HG03280 (cell line): ENCODE measurements around the gene SYT14.
A peak's percentile ranks its signal among the peaks of the same experiment; 100 is the strongest.
"Not testable (repeated sequence)": the region's sequence is repeated elsewhere in the genome, so short reads cannot be mapped to it uniquely, and the experiment has no call there.

Experiments used
- ATAC-seq: cut with Tn5 transposase; IDR thresholded peaks from one replicate; pipeline ENCODE4 v1.9.1; 2021; ENCODE audit warnings: mild to moderate bottlenecking, moderate library complexity; ENCODE audit not compliant: unreplicated experiment

Gene SYT14

GRCh38 chr1:210112906-210113305 is 174.9 kb downstream of the SYT14 start:
- ATAC-seq, result not testable (repeated sequence)

DNA sequence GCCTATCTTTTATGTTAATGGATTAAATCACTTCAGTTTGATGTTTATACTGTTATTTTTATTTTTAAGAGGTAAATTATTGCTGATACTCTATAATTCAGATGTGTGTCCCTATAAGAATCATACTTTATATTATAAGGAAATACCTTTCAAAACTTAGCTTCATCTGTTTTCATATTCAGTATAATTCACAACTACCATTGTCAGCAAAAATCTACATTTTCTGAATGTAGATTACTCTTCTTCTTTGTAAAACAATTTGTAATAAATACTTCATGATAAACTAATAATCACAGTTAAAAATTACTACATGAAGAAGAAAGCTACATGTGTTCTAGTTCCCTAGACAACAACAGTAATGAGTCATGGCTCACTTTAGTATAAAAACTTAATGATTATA is 179.2 kb downstream of the SYT14 start:
- ATAC-seq, result no peak

DNA sequence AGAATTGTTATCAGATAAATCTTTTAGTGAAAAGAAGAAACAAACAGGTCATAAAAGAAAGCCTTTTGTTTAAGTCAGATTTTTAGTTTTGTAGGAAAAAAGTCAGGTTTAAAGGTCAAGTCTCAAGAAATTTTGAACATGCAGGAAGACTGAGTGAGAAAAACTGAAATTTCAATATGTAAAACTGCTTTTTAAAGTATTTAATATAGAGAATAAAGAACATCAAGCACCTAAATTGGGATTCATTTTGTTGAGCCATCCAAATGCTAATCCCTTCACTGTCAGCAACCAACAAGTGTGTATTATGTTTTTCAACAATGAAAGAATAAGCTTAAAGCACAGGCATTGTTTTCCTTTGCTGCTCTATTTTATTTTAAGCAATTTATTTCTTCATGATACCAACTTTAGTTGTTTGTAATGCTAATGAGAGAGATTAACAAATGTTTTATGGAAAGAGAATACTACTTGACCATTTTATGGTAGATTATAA is 179.7 kb downstream of the SYT14 start:
- ATAC-seq, result no peak

DNA sequence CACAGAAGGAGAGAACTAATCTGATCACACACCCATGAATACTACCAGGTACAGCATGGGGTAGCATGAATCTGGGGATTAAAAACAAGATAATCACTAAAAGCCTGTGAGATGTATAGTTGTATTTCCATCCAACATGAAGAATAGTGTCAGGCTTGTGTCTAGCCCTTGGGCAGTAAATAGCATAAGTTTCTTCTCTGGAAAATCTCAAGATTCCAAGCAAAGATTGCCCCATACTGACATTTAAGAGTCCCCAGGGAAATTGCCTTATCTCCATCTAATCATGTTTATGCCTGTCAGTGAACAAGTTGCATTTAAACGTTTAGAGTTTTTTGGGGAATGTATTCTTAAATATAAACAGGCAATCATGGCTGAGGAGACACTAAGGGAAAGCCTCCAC is 185.4 kb downstream of the SYT14 start:
- no peak for ATAC-seq

DNA sequence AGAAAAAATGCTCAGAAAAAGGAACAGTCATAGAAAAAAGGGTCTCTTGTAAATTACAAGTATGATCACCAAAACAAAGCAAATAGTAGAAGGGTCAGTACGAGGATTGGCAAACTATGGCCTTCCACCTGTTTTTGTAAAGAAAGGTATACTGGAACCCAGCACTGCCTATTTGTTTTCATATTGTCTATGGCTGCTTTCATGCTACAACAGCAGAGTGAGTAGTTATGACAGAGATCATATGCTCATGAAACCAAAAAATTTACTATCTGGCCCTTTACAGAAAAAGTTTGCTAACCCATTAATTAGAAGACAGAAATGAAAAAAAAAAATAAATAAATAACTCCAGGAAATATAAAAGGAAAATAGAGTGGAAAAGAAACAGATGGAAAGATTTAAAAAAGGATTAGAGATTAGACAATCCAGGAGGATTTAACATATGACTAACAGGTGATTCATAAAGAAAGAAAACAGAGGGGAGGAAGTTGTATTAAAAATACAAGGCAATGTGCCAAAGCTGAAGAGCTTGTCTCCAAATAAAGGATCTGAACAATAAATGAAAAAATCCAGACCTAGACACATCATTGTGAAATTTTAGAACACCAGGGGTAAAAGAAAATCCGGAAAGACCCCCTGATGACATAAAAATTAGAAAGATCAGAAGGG is 186.0 kb downstream of the SYT14 start:
- ATAC-seq, result no peak

- ATAC-seq, result no peak
Observed at GRCh38 chr1:210124736-210125135, 186.7 kb downstream of the SYT14 start.

DNA sequence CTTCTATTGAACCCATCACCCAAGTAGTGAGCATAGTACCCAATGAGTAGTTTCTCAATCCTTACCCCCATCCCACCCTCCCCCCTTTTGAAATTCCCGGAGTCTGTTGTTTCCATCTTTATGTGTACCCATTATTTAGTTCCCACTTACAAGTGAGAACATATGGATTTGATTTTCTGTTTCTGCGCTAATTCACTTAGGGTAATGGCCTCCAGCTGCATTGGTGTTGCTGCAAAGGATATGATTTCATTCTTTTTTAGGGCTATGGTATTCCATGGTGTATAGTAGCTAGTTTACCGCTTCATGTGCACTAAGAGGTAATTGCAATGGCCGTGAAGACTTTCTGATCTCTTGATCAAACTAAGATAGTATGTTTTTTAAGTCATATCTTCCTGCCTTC is 187.1 kb downstream of the SYT14 start:
- ATAC-seq, result no peak

GRCh38 chr1:210129092-210129491 is 191.1 kb downstream of the SYT14 start:
- no peak for ATAC-seq

GRCh38 chr1:210129759-210130158 is 191.7 kb downstream of the SYT14 start:
- ATAC-seq, result peak; percentile 79

DNA sequence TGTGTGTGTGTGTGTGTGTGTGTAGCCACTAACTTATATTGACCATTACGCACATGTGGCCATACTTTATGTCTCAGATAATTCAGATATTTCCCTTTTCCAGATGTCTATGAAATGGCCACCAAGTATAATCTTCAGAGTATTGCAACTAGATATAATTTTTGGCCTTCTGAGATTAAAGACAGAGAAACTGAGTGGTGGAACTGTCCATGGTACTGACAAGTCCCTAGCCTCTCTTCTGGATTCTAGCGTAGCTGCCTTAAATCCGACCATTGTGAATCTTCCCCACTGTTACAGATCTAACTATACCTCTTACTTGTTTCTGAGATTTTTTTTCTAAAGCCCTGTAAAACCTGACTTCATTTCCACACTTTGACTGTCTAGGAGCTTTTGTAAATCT is 194.6 kb downstream of the SYT14 start:
- ATAC-seq, result no peak

DNA sequence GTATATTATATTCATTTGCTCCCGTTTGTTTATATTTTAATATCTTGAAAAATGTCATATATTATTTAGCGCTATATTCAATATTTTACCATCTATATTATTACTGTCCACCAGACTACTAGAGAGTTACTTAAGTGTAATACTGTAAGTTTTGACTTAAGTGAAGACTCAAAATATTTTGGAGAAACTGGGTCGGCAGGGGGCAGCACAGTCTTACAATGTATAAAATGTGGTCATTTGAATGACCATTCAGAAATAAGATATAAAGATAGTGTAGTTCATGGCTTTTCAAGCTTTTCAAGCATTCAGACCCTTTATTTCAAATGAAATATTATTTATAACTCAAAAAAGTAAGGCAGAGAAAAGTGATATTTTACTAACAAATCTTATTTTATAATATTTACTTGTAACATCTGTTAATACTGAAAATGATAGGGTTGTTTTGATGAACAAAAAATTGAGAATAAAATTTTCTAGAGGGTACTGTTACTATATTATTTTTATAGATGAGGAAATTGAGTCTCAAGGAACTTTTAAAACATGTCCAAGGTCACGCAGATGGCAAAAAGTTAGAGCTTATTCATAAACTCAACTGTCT is 205.5 kb downstream of the SYT14 start:
- no peak for ATAC-seq

- ATAC-seq, result no peak
Observed at GRCh38 chr1:210144736-210145135, 206.7 kb downstream of the SYT14 start.

- no peak for ATAC-seq
Observed at GRCh38 chr1:210151052-210151672, 213.1 kb downstream of the SYT14 start.

DNA sequence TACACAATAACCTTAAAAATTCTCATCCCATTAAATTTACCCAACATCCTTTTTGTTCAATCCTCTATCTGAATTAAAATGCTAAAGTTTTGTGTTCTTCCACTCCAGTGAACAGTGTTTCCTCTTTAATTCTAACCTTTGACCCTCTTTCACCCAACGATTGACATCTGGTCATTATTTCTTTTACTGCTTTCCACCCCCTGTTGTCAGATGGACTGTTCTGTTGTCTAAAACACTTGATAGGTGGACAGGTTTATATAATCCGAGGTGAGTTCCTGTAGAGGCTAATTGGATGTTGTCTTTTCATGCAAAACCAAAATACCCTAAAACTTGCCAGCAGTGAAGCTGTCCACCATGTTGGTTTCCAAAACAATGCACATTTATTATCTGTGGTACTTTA is 221.2 kb downstream of the SYT14 start:
- ATAC-seq, result no peak

DNA sequence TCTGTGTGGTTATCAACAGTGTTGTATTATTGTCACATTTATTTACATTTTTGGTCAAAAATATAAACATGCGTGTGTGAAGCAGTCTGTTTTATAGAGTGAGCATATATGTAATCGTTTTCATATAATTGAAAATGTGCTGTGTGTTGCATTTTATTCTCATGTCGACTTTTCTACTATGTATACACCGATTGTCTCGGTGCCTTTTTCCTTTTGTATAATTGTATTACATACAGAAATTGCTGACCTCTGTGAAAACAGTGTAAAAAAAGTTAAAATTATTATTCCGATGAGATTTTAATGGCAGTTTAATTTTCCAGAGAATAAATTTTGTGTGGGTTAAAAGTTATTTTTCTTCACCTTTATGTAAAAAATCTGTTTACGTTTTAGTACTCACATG is 232.2 kb downstream of the SYT14 start:
- no peak for ATAC-seq

- ATAC-seq, result no peak
Observed at GRCh38 chr1:210174133-210174532, 236.1 kb downstream of the SYT14 start.

DNA sequence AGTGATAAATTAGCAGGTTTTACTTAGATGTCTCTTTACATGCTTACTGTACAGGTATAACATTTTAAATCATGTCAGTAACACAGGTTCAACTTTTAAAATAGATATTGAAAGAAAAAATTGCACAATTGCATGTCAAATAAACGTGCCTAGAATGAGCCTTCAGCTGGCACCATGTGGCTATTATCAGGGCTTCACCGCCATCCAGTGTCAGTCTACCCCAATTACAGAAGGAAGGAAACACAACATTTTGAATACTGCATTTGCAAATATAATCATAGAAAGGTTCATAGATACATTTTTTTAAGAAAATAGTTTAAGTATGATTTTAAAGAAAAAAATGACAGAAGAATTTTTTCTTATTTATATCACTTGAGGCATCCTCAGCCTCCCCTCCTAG is 247.0 kb downstream of the SYT14 start:
- ATAC-seq, result no peak

DNA sequence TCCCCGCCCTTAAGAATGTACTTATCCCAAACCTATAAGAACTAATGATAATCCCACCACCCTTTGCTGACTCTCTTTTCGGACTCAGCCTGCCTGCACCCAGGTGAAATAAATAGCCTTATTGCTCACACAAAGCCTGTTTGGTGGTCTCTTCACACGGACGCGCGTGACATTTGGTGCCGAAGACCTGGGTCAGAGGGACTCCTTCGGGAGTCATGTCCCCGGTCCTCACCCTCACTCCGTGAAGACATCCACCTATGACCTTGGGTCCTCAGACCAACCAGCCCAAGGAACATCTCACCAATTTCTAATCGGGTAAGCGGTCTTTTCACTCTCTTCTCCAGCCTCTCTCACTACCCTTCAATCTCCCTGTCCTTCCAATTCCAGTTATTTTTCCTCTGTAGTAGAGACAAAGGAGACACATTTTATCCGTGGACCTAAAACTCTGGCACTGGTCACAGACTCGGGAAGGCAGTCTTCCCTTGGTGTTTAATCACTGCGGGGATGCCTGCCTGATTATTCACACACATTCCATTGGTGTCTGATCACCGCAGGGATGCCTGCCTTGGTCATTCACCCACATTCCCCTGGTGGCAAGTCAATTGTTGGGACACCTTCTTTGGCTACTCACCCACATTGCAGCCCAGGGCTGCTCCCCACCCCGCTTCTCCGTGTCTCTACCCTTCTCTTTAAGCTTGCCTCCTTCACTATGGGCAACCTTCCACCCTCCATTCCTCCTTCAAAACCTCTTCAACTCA is 250.0 kb downstream of the SYT14 start:
- not testable (repeated sequence) for ATAC-seq

DNA sequence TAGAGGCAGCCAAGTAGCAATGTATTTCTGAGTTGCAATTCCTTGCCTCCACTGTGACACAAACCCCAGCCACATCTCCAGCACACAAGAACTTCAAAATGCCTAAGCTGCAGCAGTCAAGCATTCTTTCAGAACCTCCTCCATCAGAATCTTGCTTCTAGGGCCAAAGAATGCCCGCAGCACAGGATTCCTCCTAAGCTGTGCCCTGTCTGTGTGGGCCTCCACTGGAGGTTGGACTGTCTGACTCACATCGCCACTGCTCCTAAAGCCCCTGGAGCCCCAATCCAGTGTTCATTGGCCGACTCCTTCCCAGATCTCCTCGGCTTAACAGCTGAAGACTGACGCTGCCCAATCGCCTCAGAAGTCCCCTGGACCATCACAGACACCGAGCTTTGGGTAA is 251.4 kb downstream of the SYT14 start:
- no peak for ATAC-seq

- no peak for ATAC-seq
Observed at GRCh38 chr1:210195635-210196160, 257.7 kb downstream of the SYT14 start.

- not testable (repeated sequence) for ATAC-seq
Observed at GRCh38 chr1:210196266-210196665, 258.2 kb downstream of the SYT14 start.
